Retinal pigment epithelial cell (primary cell): Measurements from ENCODE around the gene CRACR2A.

ENCODE experiments used
- DNase-seq: peaks from one replicate; pipeline ENCODE4 v3.0.0-alpha.2; 2010; ENCODE audit warnings: low read depth
- H3K4me3 ChIP-seq: 2 replicates; pipeline ENCODE4 v1.5.1; 2011; ENCODE audit warnings: mild to moderate bottlenecking, low read length, control low read depth, moderate library complexity
- CTCF ChIP-seq: conservative IDR thresholded peaks from 2 replicates; pipeline ENCODE4 v1.5.1; 2011; ENCODE audit warnings: low read depth, low read length, control low read depth, inconsistent platforms

CRACR2A gene

GRCh38 chr12:3655328-3655900 lies 97.5 kb downstream of the CRACR2A start:
- TF ChIP-seq CTCF, result peak; percentile 48
- no peak for DNase-seq
- no peak overlapping the region for H3K4me3 ChIP-seq

GRCh38 chr12:3651585-3652424 lies 101.1 kb downstream of the CRACR2A start:
- DNase-seq, result no peak
- TF ChIP-seq CTCF, result no peak
- H3K4me3 ChIP-seq, result no peak overlapping the region

- no peak overlapping the region for H3K4me3 ChIP-seq
- TF ChIP-seq CTCF, result no peak
- no peak for DNase-seq
These were observed 105.4 kb downstream of the CRACR2A start for GRCh38 chr12:3647504-3647903.

- no peak overlapping the region for H3K4me3 ChIP-seq
- no peak for DNase-seq
- TF ChIP-seq CTCF, result no peak
These were observed 106.2 kb downstream of the CRACR2A start for GRCh38 chr12:3646561-3647241.

- no peak for DNase-seq
- TF ChIP-seq CTCF, result no peak
- no peak overlapping the region for H3K4me3 ChIP-seq
These were observed 107.8 kb downstream of the CRACR2A start for GRCh38 chr12:3645091-3645490.

- TF ChIP-seq CTCF, result no peak
- H3K4me3 ChIP-seq, result no peak overlapping the region
These were observed 108.8 kb downstream of the CRACR2A start for GRCh38 chr12:3644104-3644503.

More at GRCh38 chr12:3644104-3644503, 108.8 kb downstream of the CRACR2A start:
- no peak for DNase-seq
